Endothelial cell of umbilical vein (primary cell): ENCODE measurements around the gene C1orf167.

ENCODE experiments used
- EZH2 ChIP-seq: IDR thresholded peaks from 2 replicates; pipeline ENCODE4 v1.6.1; 2012; ENCODE audit warnings: borderline replicate concordance, low read depth, mild to moderate bottlenecking, moderate library complexity, low read length, inconsistent platforms; ENCODE audit not compliant: severe bottlenecking
- MYC ChIP-seq: IDR thresholded peaks from one replicate; pipeline ENCODE4 v1.6.1; 2011; ENCODE audit warnings: mild to moderate bottlenecking, low read depth, low read length
- TF ChIP-seq, protein P1 (sequence below), 2 donors: IDR thresholded peaks; 1 replicate in 1 of 2; 2 replicates in 1 of 2; pipeline ENCODE4 v1.5.1; 2011; ENCODE audit warnings: low read length in 2 of 2, mild to moderate bottlenecking in 2 of 2, moderate library complexity in 2 of 2, control low read depth in 1 of 2, inconsistent platforms in 1 of 2, low read depth in 1 of 2; ENCODE audit not compliant: insufficient read depth in 1 of 2; ENCODE audit errors: extremely low read depth in 1 of 2

DNA sequence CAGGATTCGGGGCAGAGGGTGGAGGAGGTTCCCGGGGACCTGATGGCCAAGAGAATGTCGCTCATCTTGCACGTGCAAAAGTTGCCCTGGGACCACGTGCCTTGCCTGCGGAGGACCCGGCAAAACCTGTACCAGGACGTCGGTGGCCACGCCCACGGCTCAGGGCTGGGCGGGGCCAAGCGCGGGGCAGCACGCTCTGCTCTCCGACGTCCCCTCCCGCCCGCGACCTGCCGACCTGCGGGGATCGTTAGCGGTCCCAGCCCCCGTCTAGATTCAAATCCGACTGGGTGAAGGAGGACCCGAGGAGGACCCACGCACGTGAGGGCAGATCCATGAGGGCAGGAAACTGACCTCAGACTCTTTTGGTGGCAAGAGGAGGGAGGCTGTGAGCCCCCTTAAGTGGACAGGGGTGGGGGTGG, at the start of gene C1orf167:
- TF ChIP-seq, protein P1, sequence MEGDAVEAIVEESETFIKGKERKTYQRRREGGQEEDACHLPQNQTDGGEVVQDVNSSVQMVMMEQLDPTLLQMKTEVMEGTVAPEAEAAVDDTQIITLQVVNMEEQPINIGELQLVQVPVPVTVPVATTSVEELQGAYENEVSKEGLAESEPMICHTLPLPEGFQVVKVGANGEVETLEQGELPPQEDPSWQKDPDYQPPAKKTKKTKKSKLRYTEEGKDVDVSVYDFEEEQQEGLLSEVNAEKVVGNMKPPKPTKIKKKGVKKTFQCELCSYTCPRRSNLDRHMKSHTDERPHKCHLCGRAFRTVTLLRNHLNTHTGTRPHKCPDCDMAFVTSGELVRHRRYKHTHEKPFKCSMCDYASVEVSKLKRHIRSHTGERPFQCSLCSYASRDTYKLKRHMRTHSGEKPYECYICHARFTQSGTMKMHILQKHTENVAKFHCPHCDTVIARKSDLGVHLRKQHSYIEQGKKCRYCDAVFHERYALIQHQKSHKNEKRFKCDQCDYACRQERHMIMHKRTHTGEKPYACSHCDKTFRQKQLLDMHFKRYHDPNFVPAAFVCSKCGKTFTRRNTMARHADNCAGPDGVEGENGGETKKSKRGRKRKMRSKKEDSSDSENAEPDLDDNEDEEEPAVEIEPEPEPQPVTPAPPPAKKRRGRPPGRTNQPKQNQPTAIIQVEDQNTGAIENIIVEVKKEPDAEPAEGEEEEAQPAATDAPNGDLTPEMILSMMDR (IDR thresholded peaks at IDR 0.05; ENCODE audit: extremely low read depth in 1 of 2, insufficient read depth in 1 of 2, low read depth in 1 of 2, low read length in 2 of 2) = no peak
- no peak for TF ChIP-seq EZH2
- TF ChIP-seq MYC = no peak
